SK-N-SH treated with all-trans-retinoic acid at 6 μM for 48 hours (cell line): Measurements from ENCODE around the gene CETP.

Source experiments
- ATAC-seq: fragments of 200-7000 bp; cut with Tn5 transposase; 3 replicates; pipeline ENCODE4 v1.9.1; 2020; ENCODE audit warnings: mild to moderate bottlenecking, moderate library complexity
- BACH2 ChIP-seq: fragments of 250-450 bp; sonication (Bioruptor Pico); IDR thresholded peaks from 2 replicates; pipeline ENCODE4 v1.9.0; 2021; ENCODE audit warnings: mild to moderate bottlenecking, borderline replicate concordance
- ESRRG ChIP-seq: fragments of 250-450 bp; sonication (Bioruptor Pico); IDR thresholded peaks from 2 replicates; pipeline ENCODE4 v1.6.1; 2021; ENCODE audit warnings: mild to moderate bottlenecking
- GLIS3 ChIP-seq: fragments of 250-450 bp; sonication (Bioruptor Pico); IDR thresholded peaks from 2 replicates; pipeline ENCODE4 v1.5.0; 2020; ENCODE audit warnings: mild to moderate bottlenecking, moderate library complexity
- ISL1 ChIP-seq: fragments of 250-450 bp; sonication (Bioruptor Pico); IDR thresholded peaks from 2 replicates; pipeline ENCODE4 v2.1.2; 2022; ENCODE audit warnings: mild to moderate bottlenecking, moderate library complexity
- OSR1 ChIP-seq: fragments of 250-450 bp; sonication (Bioruptor Pico); IDR thresholded peaks from 2 replicates; pipeline ENCODE4 v1.8.0; 2022; ENCODE audit warnings: moderate library complexity, mild to moderate bottlenecking, inconsistent platforms
- PPARA ChIP-seq: fragments of 250-450 bp; sonication (Bioruptor Pico); IDR thresholded peaks from 2 replicates; pipeline ENCODE4 v1.5.0; 2020; ENCODE audit warnings: mild to moderate bottlenecking, borderline replicate concordance
- RARB ChIP-seq: fragments of 250-450 bp; sonication (Bioruptor Pico); IDR thresholded peaks from 2 replicates; pipeline ENCODE4 v1.8.0; 2021; ENCODE audit warnings: mild to moderate bottlenecking, moderate library complexity
- TCF4 ChIP-seq: fragments of 250-450 bp; sonication (Bioruptor Pico); IDR thresholded peaks from 2 replicates; pipeline ENCODE4 v1.8.0; 2021; ENCODE audit warnings: mild to moderate bottlenecking, moderate library complexity, borderline replicate concordance
- TOX ChIP-seq: fragments of 250-450 bp; sonication (Bioruptor Pico); IDR thresholded peaks from 2 replicates; pipeline ENCODE4 v1.8.0; 2021; ENCODE audit warnings: mild to moderate bottlenecking, moderate library complexity, borderline replicate concordance
- ZFP3 ChIP-seq: fragments of 250-450 bp; sonication (Bioruptor Pico); IDR thresholded peaks from 2 replicates; pipeline ENCODE4 v1.5.0; 2020; ENCODE audit warnings: mild to moderate bottlenecking, moderate library complexity
- ZFP30 ChIP-seq: fragments of 450-650 bp; formaldehyde crosslinking; IDR thresholded peaks from 2 replicates; pipeline ENCODE4 v1.5.0; 2022; ENCODE audit warnings: mild to moderate bottlenecking, moderate library complexity
- ZNF565 ChIP-seq: fragments of 450-650 bp; formaldehyde crosslinking; conservative IDR thresholded peaks from 2 replicates; pipeline ENCODE4 v1.5.0; 2020; ENCODE audit warnings: low read depth, mild to moderate bottlenecking, moderate library complexity
- ZNF70 ChIP-seq: fragments of 450-650 bp; formaldehyde crosslinking; IDR thresholded peaks from 2 replicates; pipeline ENCODE4 v1.5.0; 2020; ENCODE audit warnings: mild to moderate bottlenecking, moderate library complexity
- TF ChIP-seq, protein P1 (sequence below): fragments of 250-450 bp; sonication (Bioruptor Pico); IDR thresholded peaks from 2 replicates; pipeline ENCODE4 v1.8.0; 2021; ENCODE audit warnings: low read depth, mild to moderate bottlenecking, moderate library complexity, borderline replicate concordance
- TF ChIP-seq, protein P2 (sequence below): fragments of 250-450 bp; sonication (Bioruptor Pico); IDR thresholded peaks from 2 replicates; pipeline ENCODE4 v1.5.1; 2021; ENCODE audit warnings: mild to moderate bottlenecking, moderate library complexity
- TF ChIP-seq, protein P3 (sequence below): fragments of 250-450 bp; sonication (Bioruptor Pico); IDR thresholded peaks from 2 replicates; pipeline ENCODE4 v1.8.0; 2020; ENCODE audit warnings: mild to moderate bottlenecking, moderate library complexity, borderline replicate concordance
- TF ChIP-seq, protein P4 (sequence below): fragments of 250-450 bp; sonication (Bioruptor Pico); IDR thresholded peaks from 2 replicates; pipeline ENCODE4 v1.5.1; 2020; ENCODE audit warnings: low read depth, mild to moderate bottlenecking, moderate library complexity
- TF ChIP-seq, protein P5 (sequence below): fragments of 250-450 bp; sonication (Bioruptor Pico); IDR thresholded peaks from 2 replicates; pipeline ENCODE4 v1.5.0; 2020; ENCODE audit warnings: mild to moderate bottlenecking, moderate library complexity

The CETP gene

DNA sequence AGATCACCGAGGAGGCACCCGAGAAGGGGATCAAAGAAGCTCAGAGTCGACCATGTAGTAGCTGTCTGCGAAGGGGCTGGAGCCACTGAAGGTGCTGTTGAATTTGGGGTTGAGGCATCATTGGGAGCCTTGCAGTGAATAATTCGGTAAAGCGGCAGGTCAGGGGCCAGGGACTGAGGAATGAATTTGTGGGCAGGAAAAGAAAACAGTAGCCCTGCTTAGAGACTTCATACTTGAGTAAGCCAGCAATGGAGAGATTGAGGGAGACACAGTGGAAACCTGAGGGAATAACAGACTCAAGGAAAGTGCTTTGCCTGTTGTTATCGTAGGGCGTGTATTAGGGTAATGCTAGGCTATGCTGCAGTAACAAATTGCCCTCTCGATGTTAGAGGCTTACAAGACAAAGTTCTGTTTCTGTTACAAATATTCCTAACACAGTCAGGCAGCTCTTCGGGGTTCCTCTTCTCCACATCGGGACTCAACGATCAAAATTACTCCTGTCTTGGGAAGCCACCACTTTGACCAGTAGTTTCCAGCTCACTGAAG, 43.2 kb upstream of the CETP start:
- TF ChIP-seq TCF4 (no peak), PPARA (CRISPR knock-in tag) (no peak), RARB (CRISPR knock-in tag) (no peak), ZFP3 (CRISPR knock-in tag) (no peak), ZNF70 (CRISPR knock-in tag) (no peak), OSR1 (CRISPR knock-in tag) (no peak), ZNF565 (CRISPR knock-in tag) (no peak), BACH2 (CRISPR knock-in tag) (no peak), ISL1 (CRISPR knock-in tag) (no peak), ZFP30 (CRISPR knock-in tag) (no peak)
- TF ChIP-seq, protein P1, sequence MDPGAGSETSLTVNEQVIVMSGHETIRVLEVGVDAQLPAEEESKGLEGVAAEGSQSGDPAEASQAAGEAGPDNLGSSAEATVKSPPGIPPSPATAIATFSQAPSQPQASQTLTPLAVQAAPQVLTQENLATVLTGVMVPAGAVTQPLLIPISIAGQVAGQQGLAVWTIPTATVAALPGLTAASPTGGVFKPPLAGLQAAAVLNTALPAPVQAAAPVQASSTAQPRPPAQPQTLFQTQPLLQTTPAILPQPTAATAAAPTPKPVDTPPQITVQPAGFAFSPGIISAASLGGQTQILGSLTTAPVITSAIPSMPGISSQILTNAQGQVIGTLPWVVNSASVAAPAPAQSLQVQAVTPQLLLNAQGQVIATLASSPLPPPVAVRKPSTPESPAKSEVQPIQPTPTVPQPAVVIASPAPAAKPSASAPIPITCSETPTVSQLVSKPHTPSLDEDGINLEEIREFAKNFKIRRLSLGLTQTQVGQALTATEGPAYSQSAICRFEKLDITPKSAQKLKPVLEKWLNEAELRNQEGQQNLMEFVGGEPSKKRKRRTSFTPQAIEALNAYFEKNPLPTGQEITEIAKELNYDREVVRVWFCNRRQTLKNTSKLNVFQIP, result no peak
- TF ChIP-seq, protein P2, sequence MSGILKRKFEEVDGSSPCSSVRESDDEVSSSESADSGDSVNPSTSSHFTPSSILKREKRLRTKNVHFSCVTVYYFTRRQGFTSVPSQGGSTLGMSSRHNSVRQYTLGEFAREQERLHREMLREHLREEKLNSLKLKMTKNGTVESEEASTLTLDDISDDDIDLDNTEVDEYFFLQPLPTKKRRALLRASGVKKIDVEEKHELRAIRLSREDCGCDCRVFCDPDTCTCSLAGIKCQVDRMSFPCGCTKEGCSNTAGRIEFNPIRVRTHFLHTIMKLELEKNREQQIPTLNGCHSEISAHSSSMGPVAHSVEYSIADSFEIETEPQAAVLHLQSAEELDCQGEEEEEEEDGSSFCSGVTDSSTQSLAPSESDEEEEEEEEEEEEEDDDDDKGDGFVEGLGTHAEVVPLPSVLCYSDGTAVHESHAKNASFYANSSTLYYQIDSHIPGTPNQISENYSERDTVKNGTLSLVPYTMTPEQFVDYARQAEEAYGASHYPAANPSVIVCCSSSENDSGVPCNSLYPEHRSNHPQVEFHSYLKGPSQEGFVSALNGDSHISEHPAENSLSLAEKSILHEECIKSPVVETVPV, result no peak
- no peak for ATAC-seq

DNA sequence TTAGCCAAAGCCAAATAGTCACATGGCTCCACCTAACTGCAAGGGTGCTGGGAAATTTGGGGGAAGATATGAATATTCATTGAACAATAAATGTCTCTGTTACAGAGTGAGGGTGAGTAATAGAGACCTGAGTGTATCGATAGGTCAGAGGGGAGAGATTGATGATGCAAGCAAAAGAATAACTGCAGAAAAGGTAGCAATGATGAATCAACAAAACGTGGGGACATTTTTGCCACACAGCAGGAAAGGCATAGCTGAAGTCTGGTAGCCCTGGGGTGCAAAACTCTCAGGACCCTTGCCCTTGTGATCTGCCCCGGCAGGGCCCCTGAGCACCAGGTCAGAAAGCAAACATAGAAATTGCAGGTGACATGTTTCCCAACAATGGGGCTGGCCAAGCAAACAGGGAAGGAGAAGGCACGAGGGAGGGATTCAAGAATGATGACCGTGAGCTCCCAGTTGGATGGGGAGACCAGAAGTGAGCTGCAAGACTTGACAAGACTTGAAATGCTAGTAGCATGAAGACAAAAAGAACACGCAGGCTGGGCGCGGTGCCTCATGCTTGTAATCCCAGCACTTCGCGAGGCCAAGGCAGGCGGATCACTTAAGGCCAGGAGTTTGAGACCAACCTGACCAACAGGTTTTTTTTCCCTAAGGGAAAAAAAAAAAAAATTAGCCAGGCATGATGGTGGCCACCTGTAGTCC, 42.5 kb upstream of the CETP start:
- ATAC-seq, result no peak
- TF ChIP-seq, protein P3, sequence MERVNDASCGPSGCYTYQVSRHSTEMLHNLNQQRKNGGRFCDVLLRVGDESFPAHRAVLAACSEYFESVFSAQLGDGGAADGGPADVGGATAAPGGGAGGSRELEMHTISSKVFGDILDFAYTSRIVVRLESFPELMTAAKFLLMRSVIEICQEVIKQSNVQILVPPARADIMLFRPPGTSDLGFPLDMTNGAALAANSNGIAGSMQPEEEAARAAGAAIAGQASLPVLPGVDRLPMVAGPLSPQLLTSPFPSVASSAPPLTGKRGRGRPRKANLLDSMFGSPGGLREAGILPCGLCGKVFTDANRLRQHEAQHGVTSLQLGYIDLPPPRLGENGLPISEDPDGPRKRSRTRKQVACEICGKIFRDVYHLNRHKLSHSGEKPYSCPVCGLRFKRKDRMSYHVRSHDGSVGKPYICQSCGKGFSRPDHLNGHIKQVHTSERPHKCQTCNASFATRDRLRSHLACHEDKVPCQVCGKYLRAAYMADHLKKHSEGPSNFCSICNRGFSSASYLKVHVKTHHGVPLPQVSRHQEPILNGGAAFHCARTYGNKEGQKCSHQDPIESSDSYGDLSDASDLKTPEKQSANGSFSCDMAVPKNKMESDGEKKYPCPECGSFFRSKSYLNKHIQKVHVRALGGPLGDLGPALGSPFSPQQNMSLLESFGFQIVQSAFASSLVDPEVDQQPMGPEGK (CRISPR knock-in tag), result no peak
- TF ChIP-seq, protein P2, result no peak
- no peak for TF ChIP-seq ZFP30 (CRISPR knock-in tag)
- TF ChIP-seq BACH2 (CRISPR knock-in tag), result no peak
- TF ChIP-seq, protein P1, result no peak
- TF ChIP-seq RARB (CRISPR knock-in tag), result no peak
- TF ChIP-seq TOX (CRISPR knock-in tag), result no peak
- TF ChIP-seq, protein P4, sequence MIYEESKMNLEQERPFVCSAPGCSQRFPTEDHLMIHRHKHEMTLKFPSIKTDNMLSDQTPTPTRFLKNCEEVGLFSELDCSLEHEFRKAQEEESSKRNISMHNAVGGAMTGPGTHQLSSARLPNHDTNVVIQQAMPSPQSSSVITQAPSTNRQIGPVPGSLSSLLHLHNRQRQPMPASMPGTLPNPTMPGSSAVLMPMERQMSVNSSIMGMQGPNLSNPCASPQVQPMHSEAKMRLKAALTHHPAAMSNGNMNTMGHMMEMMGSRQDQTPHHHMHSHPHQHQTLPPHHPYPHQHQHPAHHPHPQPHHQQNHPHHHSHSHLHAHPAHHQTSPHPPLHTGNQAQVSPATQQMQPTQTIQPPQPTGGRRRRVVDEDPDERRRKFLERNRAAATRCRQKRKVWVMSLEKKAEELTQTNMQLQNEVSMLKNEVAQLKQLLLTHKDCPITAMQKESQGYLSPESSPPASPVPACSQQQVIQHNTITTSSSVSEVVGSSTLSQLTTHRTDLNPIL, result no peak
- TF ChIP-seq GLIS3 (CRISPR knock-in tag), result no peak
- no peak for TF ChIP-seq ISL1 (CRISPR knock-in tag)
- TF ChIP-seq ESRRG (CRISPR knock-in tag), result no peak

DNA sequence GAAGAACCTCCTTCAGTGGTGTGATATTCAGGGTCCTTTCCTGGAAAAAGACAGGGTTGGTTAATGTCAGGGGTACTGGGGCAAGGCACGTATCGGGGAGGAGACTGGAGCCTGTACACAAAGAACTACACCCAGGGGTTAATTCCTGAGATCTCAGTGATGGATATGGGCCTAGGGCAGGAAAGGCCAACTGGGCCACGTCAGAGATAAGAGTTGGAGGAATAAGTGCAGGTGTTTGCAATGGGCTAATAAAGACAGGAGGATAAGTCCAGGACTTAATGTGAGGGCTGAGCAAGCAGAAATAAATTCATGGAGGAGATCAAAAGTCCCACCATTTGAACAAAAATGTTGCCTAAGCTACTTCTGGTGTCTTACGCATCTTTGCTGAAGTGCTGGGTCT, 40.2 kb upstream of the CETP start:
- ATAC-seq, result no peak
- TF ChIP-seq, protein P5, sequence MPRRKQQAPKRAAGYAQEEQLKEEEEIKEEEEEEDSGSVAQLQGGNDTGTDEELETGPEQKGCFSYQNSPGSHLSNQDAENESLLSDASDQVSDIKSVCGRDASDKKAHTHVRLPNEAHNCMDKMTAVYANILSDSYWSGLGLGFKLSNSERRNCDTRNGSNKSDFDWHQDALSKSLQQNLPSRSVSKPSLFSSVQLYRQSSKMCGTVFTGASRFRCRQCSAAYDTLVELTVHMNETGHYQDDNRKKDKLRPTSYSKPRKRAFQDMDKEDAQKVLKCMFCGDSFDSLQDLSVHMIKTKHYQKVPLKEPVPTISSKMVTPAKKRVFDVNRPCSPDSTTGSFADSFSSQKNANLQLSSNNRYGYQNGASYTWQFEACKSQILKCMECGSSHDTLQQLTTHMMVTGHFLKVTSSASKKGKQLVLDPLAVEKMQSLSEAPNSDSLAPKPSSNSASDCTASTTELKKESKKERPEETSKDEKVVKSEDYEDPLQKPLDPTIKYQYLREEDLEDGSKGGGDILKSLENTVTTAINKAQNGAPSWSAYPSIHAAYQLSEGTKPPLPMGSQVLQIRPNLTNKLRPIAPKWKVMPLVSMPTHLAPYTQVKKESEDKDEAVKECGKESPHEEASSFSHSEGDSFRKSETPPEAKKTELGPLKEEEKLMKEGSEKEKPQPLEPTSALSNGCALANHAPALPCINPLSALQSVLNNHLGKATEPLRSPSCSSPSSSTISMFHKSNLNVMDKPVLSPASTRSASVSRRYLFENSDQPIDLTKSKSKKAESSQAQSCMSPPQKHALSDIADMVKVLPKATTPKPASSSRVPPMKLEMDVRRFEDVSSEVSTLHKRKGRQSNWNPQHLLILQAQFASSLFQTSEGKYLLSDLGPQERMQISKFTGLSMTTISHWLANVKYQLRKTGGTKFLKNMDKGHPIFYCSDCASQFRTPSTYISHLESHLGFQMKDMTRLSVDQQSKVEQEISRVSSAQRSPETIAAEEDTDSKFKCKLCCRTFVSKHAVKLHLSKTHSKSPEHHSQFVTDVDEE (CRISPR knock-in tag), result no peak
- TF ChIP-seq, protein P3 (CRISPR knock-in tag), result no peak
- TF ChIP-seq RARB (CRISPR knock-in tag), result no peak
- TF ChIP-seq, protein P1, result no peak
- no peak for TF ChIP-seq PPARA (CRISPR knock-in tag)
- TF ChIP-seq ZFP3 (CRISPR knock-in tag), result no peak
